Adrenal gland (tissue), 12 donors: ENCODE data around the gene FN3K. TPM values are rescaled to one million over a fixed set of nuclear protein-coding genes. Genes with fewer than 3 reads are reported as not detected.
A peak's percentile ranks its signal among the peaks of the same experiment; 100 is the strongest.

Experiments
- DNase-seq, 7 donors: peaks; one replicate each; pipeline ENCODE4 v3.0.0-alpha.2; 2019 to 2020
- H3K27ac ChIP-seq, 5 donors: fragments of 200-600 bp; sonication (generic) in 4 of 5; 1 replicate in 3 of 5; 2 replicates in 2 of 5; pipeline versions ENCODE4 v1.5.1 to v1.8.0; 2016 to 2020; ENCODE audit warnings: mild to moderate bottlenecking in 1 of 5
- H3K27me3 ChIP-seq: fragments of 200-600 bp; 2 replicates; pipeline ENCODE4 v1.8.0; 2021
- H3K36me3 ChIP-seq, 2 donors: fragments of 200-600 bp; replicated peaks in 1 of 2; 1 replicate in 1 of 2; 2 replicates in 1 of 2; pipeline versions ENCODE4 v1.5.1 to v1.8.0; 2018 to 2022
- H3K4me1 ChIP-seq, 2 donors: fragments of 200-600 bp; replicated peaks in 1 of 2; 1 replicate in 1 of 2; 2 replicates in 1 of 2; pipeline versions ENCODE4 v1.5.1 to v1.8.0; 2018 to 2021
- H3K4me3 ChIP-seq, 4 donors: fragments of 200-600 bp; sonication (generic) in 3 of 4; one replicate each; pipeline ENCODE4 v1.5.1; 2016 to 2018
- H3K9me3 ChIP-seq, 3 donors: fragments of 200-600 bp; sonication (generic) in 1 of 3; replicated peaks in 1 of 3; 1 replicate in 2 of 3; 2 replicates in 1 of 3; pipeline versions ENCODE4 v1.5.1 to v1.8.0; 2016 to 2021
- POLR2A ChIP-seq, 2 donors: fragments of 450-650 bp; IDR thresholded peaks; one replicate each; pipeline ENCODE4 v1.6.1; 2017; ENCODE audit warnings: antibody characterized with exemption in 2 of 2, mild to moderate bottlenecking in 2 of 2, moderate library complexity in 1 of 2
- WGBS, 4 donors: extraction: QIAGEN DNeasy Blood & Tissue Kit in 2 of 4; methylation state at CpG; one replicate each; pipeline versions ENCODE4 v1.1.5 to v1.1.7; 2013 to 2017; 5-methylcytosine and 5-hydroxymethylcytosine counted together
- intact Hi-C, 2 donors: fragments of 100-400 bp; cut with DNase I; formaldehyde crosslinking; loops; one replicate each; pipeline versions ENCODE4 v1.14.1 to v1.15.0; 2022 to 2023
- polyA plus RNA-seq, 3 donors: library from polyadenylated mRNA; stranded (reverse); fragments of 200-250 nt in 2 of 3; fragments of 350-450 nt in 1 of 3; fragmentation: Illumina TruSeq in 1 of 3; extraction: RNeasy Lipid Tissue Mini Kit (QIAGEN cat#74804) in 1 of 3; gene quantifications; one replicate each; pipeline ENCODE4 v1.2.3, GENCODE V29; 2013 to 2014
- total RNA-seq, 9 donors: library from RNA; depleted of rRNA in 4 of 9; stranded (reverse); fragments of >200 nt in 4 of 9; fragments of 120-200 nt in 1 of 9; fragmentation: NEBNext Ultra II Directional in 1 of 9; extraction: Animal tissue kit (Norgen Biotek cat#: 25700) in 1 of 9; gene quantifications; one replicate each; pipeline versions ENCODE4 v1.1.0 to v1.2.4, GENCODE V29; 2013 to 2023
- TF ChIP-seq, protein P1 (sequence below), 6 experiments: fragments of 450-650 bp in 4 of 6; fragments of 200-600 bp in 2 of 6; sonication (generic) in 1 of 6; IDR thresholded peaks; 1 replicate in 5 of 6; 2 replicates in 1 of 6; pipeline versions ENCODE4 v1.5.1 to v1.8.0; 2016 to 2021; ENCODE audit warnings: antibody characterized with exemption in 6 of 6, mild to moderate bottlenecking in 2 of 6, moderate library complexity in 1 of 6
- donor health status: healthy with polysubstance abuse.
- donor health status: Bipolar disorder and iron deficiency.
- donor health status: DM: yes; HTN: yes; CAD: no.
- donor health status: DM: no; HTN: no; CAD: no.
- donor health status: DM: no; HTN: no; CAD: no.
- donor health status: DM: yes; HTN: yes; CAD: no.

Gene FN3K
- total and polyA plus RNA-seq, 12 donors = 16.0 to 136 (median 40.8) TPM

DNA sequence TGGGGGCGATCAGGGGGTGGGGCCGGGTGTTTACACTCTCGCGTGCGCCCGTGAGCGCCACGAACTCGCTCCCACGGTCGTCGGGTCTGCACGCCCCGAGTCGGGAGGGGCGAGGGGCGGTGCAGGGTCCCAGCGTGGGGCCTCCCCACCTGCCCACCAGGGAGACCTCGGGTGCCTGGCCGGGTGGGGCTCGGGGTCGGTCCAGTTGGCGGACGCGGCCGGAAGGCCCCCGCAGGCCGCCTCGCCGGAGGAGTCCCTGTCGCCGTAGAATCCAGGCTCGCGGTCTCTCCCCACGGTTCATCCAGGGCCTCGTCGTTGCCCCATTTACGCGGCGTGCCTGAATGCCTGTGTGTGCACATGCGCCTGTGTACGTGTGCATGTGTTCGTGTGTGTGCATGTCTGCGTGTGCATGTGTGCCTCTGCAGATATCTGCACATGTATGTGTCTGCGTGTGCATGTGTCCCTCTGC, 36.4 kb upstream of the FN3K start:
- Histone ChIP-seq H3K4me3 (peak overlapping the region in 2 of 4 donors; percentile 47 to 99), H3K36me3 (no peaks in the 10 kb centered on the region), H3K27me3 (no peaks in the 10 kb centered on the region), H3K9me3 (peaks cover 0 to 8% (median 0%) of the 10 kb centered on the region in 3 donors), H3K27ac (peak overlapping the region in 1 of 5 donors; percentile 72), H3K4me1 (peaks cover 8 to 11% of the 10 kb centered on the region in 2 donors)
- 6 to 7% methylated on average over 45 of the region's 45 CpGs; no CpG with 5 or more reads in 2 of the 4 donors for WGBS, 4 donors
- intact Hi-C loops = no loop called here
- peak in 1 of 7 donors; percentile 41 for DNase-seq
- TF ChIP-seq, protein P1, sequence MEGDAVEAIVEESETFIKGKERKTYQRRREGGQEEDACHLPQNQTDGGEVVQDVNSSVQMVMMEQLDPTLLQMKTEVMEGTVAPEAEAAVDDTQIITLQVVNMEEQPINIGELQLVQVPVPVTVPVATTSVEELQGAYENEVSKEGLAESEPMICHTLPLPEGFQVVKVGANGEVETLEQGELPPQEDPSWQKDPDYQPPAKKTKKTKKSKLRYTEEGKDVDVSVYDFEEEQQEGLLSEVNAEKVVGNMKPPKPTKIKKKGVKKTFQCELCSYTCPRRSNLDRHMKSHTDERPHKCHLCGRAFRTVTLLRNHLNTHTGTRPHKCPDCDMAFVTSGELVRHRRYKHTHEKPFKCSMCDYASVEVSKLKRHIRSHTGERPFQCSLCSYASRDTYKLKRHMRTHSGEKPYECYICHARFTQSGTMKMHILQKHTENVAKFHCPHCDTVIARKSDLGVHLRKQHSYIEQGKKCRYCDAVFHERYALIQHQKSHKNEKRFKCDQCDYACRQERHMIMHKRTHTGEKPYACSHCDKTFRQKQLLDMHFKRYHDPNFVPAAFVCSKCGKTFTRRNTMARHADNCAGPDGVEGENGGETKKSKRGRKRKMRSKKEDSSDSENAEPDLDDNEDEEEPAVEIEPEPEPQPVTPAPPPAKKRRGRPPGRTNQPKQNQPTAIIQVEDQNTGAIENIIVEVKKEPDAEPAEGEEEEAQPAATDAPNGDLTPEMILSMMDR (IDR thresholded peaks at IDR 0.05) = peak in 1 of 6 experiments; percentile 3
- TF ChIP-seq POLR2A (IDR thresholded peaks at IDR 0.05) = no peak

DNA sequence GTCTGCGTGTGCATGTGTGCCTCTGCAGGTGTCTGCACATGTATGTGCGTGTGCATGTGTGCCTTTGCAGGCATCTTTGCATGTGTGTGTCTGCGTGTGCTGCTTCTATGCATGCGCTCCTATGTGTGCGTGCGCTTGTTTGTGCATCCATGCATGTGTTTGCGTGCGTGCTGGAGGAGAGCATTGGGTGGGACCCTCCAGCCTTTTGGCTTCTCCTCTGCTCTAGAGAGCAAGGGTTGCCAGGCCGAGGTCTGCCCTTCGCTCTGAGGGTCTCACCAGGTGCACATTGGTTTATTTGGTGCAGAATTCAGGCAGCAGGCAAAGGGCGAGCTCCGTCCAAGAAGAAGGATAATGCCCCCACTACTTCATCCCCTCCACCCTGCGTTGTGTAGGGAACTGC, 35.9 kb upstream of the FN3K start:
- peak overlapping the region in 1 of 4 donors; percentile 99 for H3K4me3 ChIP-seq

DNA sequence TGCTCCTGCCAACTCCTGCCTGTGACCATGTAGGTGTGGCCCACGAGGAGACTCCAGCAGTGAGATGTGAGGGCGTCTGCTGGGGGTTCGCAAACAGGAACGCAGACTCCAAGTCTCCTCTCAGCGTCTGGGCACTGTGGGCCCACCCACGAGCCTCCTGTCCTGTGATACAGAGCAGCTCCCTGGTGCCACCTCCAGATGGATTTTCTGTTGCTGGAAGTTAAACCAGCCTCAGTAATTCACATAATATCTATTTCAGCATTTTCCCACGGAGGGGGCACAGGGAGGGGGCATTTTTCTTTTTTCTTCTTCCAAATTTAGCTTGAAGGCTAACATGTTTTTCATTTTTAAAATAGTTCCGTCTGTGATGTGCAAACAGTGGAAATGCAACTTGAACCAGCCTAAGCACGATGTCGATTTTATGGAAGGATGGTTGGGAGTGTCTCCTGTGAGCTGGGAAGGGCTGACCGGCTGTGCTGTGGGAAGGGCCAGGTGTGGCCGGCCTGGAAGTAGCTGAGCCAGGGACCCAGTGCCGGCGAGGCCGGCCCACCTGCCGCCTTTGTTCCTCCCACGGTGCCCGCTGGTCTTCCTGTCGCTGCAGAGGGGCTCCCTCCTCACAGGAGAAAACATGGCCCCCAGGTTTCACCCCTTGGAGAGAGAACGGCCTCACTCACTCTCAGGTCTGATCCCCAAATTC, 33.0 kb upstream of the FN3K start:
- H3K4me1 ChIP-seq = peaks cover 6% of the 10 kb centered on the region in 2 donors

More for the DNA sequence above, 35.9 kb upstream of the FN3K start:
- Histone ChIP-seq H3K27me3 (no peaks in the 10 kb centered on the region), H3K9me3 (peaks cover 0 to 6% (median 0%) of the 10 kb centered on the region in 3 donors), H3K36me3 (no peaks in the 10 kb centered on the region), H3K4me1 (peaks cover 8 to 11% of the 10 kb centered on the region in 2 donors), H3K27ac (no peak overlapping the region)
- intact Hi-C loops = no loop called here
- 77 to 86% (median 84%) methylated on average over 12 to 13 of the region's 13 CpGs for WGBS, 4 donors
- peak in 1 of 7 donors; percentile 19 for DNase-seq
- no peak for TF ChIP-seq POLR2A (IDR thresholded peaks at IDR 0.05)
- TF ChIP-seq, protein P1 (IDR thresholded peaks at IDR 0.05) = no peak

More for the DNA sequence above, 33.0 kb upstream of the FN3K start:
- intact Hi-C loops = loop anchor here in 1 of 2 donors (5.0 kb wide), 1 partner anchor 40 kb away; no protein-coding TSS in a partner anchor
- no peak for TF ChIP-seq POLR2A (IDR thresholded peaks at IDR 0.05)
- TF ChIP-seq, protein P1 (IDR thresholded peaks at IDR 0.05) = no peak
- Histone ChIP-seq H3K27ac (no peak overlapping the region), H3K4me3 (no peak overlapping the region), H3K36me3 (no peaks in the 10 kb centered on the region), H3K27me3 (no peaks in the 10 kb centered on the region), H3K9me3 (no peaks in the 10 kb centered on the region)
- WGBS, 4 donors = 51 to 70% (median 63%) methylated on average over 9 to 20 of the region's 20 CpGs
- DNase-seq = no peak
